SK-N-SH treated with all-trans-retinoic acid at 6 μM for 48 hours (cell line): ENCODE results near the gene AP2B1.

Source experiments
- ATAC-seq: fragments of 200-7000 bp; cut with Tn5 transposase; 3 replicates; pipeline ENCODE4 v1.9.1; 2020; ENCODE audit warnings: mild to moderate bottlenecking, moderate library complexity
- ARNTL ChIP-seq: fragments of 450-650 bp; formaldehyde crosslinking; IDR thresholded peaks from 2 replicates; pipeline ENCODE4 v1.5.0; 2020; ENCODE audit warnings: low read depth, mild to moderate bottlenecking, moderate library complexity, borderline replicate concordance
- BACH2 ChIP-seq: fragments of 250-450 bp; sonication (Bioruptor Pico); IDR thresholded peaks from 2 replicates; pipeline ENCODE4 v1.9.0; 2021; ENCODE audit warnings: mild to moderate bottlenecking, borderline replicate concordance
- CSDC2 ChIP-seq: fragments of 250-450 bp; sonication (Bioruptor Pico); IDR thresholded peaks from 2 replicates; pipeline ENCODE4 v1.5.0; 2020; ENCODE audit warnings: mild to moderate bottlenecking, moderate library complexity
- ESRRG ChIP-seq: fragments of 250-450 bp; sonication (Bioruptor Pico); IDR thresholded peaks from 2 replicates; pipeline ENCODE4 v1.6.1; 2021; ENCODE audit warnings: mild to moderate bottlenecking
- GLIS3 ChIP-seq: fragments of 250-450 bp; sonication (Bioruptor Pico); IDR thresholded peaks from 2 replicates; pipeline ENCODE4 v1.5.0; 2020; ENCODE audit warnings: mild to moderate bottlenecking, moderate library complexity
- ISL1 ChIP-seq: fragments of 250-450 bp; sonication (Bioruptor Pico); IDR thresholded peaks from 2 replicates; pipeline ENCODE4 v2.1.2; 2022; ENCODE audit warnings: mild to moderate bottlenecking, moderate library complexity
- OSR1 ChIP-seq: fragments of 250-450 bp; sonication (Bioruptor Pico); IDR thresholded peaks from 2 replicates; pipeline ENCODE4 v1.8.0; 2022; ENCODE audit warnings: moderate library complexity, mild to moderate bottlenecking, inconsistent platforms
- PPARA ChIP-seq: fragments of 250-450 bp; sonication (Bioruptor Pico); IDR thresholded peaks from 2 replicates; pipeline ENCODE4 v1.5.0; 2020; ENCODE audit warnings: mild to moderate bottlenecking, borderline replicate concordance
- RARB ChIP-seq: fragments of 250-450 bp; sonication (Bioruptor Pico); IDR thresholded peaks from 2 replicates; pipeline ENCODE4 v1.8.0; 2021; ENCODE audit warnings: mild to moderate bottlenecking, moderate library complexity
- SNAI2 ChIP-seq: fragments of 250-450 bp; sonication (Bioruptor Pico); IDR thresholded peaks from 2 replicates; pipeline ENCODE4 v1.5.0; 2020; ENCODE audit warnings: mild to moderate bottlenecking, moderate library complexity
- TCF4 ChIP-seq: fragments of 250-450 bp; sonication (Bioruptor Pico); IDR thresholded peaks from 2 replicates; pipeline ENCODE4 v1.8.0; 2021; ENCODE audit warnings: mild to moderate bottlenecking, moderate library complexity, borderline replicate concordance
- TOX ChIP-seq: fragments of 250-450 bp; sonication (Bioruptor Pico); IDR thresholded peaks from 2 replicates; pipeline ENCODE4 v1.8.0; 2021; ENCODE audit warnings: mild to moderate bottlenecking, moderate library complexity, borderline replicate concordance
- ZC3H10 ChIP-seq: fragments of 250-450 bp; sonication (Bioruptor Pico); IDR thresholded peaks from 2 replicates; pipeline ENCODE4 v1.5.1; 2021; ENCODE audit warnings: mild to moderate bottlenecking, moderate library complexity
- ZFP3 ChIP-seq: fragments of 250-450 bp; sonication (Bioruptor Pico); IDR thresholded peaks from 2 replicates; pipeline ENCODE4 v1.5.0; 2020; ENCODE audit warnings: mild to moderate bottlenecking, moderate library complexity
- ZFP30 ChIP-seq: fragments of 450-650 bp; formaldehyde crosslinking; IDR thresholded peaks from 2 replicates; pipeline ENCODE4 v1.5.0; 2022; ENCODE audit warnings: mild to moderate bottlenecking, moderate library complexity
- ZNF565 ChIP-seq: fragments of 450-650 bp; formaldehyde crosslinking; conservative IDR thresholded peaks from 2 replicates; pipeline ENCODE4 v1.5.0; 2020; ENCODE audit warnings: low read depth, mild to moderate bottlenecking, moderate library complexity
- ZNF70 ChIP-seq: fragments of 450-650 bp; formaldehyde crosslinking; IDR thresholded peaks from 2 replicates; pipeline ENCODE4 v1.5.0; 2020; ENCODE audit warnings: mild to moderate bottlenecking, moderate library complexity
- ZNF8 ChIP-seq: fragments of 450-650 bp; formaldehyde crosslinking; IDR thresholded peaks from 2 replicates; pipeline ENCODE4 v1.5.0; 2020; ENCODE audit warnings: mild to moderate bottlenecking, moderate library complexity
- TF ChIP-seq, protein P1 (sequence below): fragments of 250-450 bp; sonication (Bioruptor Pico); IDR thresholded peaks from 2 replicates; pipeline ENCODE4 v1.8.0; 2021; ENCODE audit warnings: low read depth, mild to moderate bottlenecking, moderate library complexity, borderline replicate concordance
- TF ChIP-seq, protein P2 (sequence below): fragments of 250-450 bp; sonication (Bioruptor Pico); IDR thresholded peaks from 2 replicates; pipeline ENCODE4 v1.5.1; 2021; ENCODE audit warnings: mild to moderate bottlenecking, moderate library complexity
- TF ChIP-seq, protein P3 (sequence below): fragments of 250-450 bp; sonication (Bioruptor Pico); IDR thresholded peaks from 2 replicates; pipeline ENCODE4 v1.5.1; 2020; ENCODE audit warnings: low read depth, mild to moderate bottlenecking, moderate library complexity
- TF ChIP-seq, protein P4 (sequence below): fragments of 250-450 bp; sonication (Bioruptor Pico); IDR thresholded peaks from 2 replicates; pipeline ENCODE4 v1.5.0; 2020; ENCODE audit warnings: mild to moderate bottlenecking, moderate library complexity

AP2B1 gene

DNA sequence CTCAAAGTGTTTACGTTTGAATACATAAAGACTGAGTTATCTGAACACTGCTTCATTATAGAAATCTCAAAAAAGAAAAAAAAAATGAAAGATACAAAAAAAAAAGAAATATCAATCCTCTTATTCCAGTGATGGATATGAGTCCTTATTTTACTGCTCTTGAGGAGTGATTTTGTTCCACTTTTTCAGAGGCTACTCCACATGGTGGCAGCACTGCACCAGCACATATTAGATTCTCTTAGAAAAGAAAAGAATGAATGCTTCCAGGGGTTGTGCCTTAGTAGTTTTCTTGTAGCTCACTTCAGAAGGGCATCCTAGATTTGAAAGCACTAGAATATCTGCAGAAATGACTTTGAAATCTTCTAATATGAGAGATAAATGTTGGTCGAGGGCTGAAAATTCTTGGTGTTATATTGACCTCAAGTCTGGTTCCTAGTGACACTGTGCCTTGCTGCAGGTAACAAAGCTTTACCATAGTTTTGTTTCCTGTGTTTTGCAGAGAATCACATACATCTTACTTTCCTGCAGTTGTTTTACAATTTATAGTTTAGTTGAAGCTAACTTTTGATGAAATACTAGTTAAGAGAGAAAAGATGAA, 25.9 kb downstream of the AP2B1 start:
- no peak for TF ChIP-seq ZNF70
- no peak for TF ChIP-seq ZC3H10 (CRISPR knock-in tag)
- peak; percentile 79 for ATAC-seq

DNA sequence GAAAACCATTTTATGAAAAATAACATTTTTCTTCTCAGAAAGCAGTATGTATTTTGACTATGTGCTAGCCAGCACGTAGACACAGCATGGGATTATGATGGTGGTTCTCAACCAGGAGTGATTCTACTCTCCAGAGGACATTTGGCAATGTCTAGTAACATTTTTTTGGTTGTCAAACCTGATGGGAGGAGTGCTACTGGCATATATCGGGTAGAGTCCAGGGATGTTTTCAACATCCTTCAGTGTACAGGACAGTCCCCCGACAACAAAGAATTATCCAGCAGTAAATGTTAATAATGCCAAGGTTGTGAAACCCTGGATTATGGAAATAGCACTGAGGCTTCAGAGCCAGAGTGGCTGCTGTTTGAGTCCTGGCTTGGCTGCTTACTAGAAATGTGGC, 27.7 kb downstream of the AP2B1 start:
- TF ChIP-seq PPARA (no peak), ZC3H10 (CRISPR knock-in tag) (no peak), TCF4 (CRISPR knock-in tag) (no peak), ZNF8 (CRISPR knock-in tag) (no peak), RARB (CRISPR knock-in tag) (no peak), ESRRG (CRISPR knock-in tag) (no peak), ISL1 (no peak), ZFP3 (no peak), ARNTL (CRISPR knock-in tag) (no peak)
- TF ChIP-seq, protein P1, sequence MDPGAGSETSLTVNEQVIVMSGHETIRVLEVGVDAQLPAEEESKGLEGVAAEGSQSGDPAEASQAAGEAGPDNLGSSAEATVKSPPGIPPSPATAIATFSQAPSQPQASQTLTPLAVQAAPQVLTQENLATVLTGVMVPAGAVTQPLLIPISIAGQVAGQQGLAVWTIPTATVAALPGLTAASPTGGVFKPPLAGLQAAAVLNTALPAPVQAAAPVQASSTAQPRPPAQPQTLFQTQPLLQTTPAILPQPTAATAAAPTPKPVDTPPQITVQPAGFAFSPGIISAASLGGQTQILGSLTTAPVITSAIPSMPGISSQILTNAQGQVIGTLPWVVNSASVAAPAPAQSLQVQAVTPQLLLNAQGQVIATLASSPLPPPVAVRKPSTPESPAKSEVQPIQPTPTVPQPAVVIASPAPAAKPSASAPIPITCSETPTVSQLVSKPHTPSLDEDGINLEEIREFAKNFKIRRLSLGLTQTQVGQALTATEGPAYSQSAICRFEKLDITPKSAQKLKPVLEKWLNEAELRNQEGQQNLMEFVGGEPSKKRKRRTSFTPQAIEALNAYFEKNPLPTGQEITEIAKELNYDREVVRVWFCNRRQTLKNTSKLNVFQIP, result no peak
- TF ChIP-seq, protein P2, sequence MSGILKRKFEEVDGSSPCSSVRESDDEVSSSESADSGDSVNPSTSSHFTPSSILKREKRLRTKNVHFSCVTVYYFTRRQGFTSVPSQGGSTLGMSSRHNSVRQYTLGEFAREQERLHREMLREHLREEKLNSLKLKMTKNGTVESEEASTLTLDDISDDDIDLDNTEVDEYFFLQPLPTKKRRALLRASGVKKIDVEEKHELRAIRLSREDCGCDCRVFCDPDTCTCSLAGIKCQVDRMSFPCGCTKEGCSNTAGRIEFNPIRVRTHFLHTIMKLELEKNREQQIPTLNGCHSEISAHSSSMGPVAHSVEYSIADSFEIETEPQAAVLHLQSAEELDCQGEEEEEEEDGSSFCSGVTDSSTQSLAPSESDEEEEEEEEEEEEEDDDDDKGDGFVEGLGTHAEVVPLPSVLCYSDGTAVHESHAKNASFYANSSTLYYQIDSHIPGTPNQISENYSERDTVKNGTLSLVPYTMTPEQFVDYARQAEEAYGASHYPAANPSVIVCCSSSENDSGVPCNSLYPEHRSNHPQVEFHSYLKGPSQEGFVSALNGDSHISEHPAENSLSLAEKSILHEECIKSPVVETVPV, result no peak
- TF ChIP-seq, protein P3, sequence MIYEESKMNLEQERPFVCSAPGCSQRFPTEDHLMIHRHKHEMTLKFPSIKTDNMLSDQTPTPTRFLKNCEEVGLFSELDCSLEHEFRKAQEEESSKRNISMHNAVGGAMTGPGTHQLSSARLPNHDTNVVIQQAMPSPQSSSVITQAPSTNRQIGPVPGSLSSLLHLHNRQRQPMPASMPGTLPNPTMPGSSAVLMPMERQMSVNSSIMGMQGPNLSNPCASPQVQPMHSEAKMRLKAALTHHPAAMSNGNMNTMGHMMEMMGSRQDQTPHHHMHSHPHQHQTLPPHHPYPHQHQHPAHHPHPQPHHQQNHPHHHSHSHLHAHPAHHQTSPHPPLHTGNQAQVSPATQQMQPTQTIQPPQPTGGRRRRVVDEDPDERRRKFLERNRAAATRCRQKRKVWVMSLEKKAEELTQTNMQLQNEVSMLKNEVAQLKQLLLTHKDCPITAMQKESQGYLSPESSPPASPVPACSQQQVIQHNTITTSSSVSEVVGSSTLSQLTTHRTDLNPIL (CRISPR knock-in tag), result no peak
- ATAC-seq, result no peak

DNA sequence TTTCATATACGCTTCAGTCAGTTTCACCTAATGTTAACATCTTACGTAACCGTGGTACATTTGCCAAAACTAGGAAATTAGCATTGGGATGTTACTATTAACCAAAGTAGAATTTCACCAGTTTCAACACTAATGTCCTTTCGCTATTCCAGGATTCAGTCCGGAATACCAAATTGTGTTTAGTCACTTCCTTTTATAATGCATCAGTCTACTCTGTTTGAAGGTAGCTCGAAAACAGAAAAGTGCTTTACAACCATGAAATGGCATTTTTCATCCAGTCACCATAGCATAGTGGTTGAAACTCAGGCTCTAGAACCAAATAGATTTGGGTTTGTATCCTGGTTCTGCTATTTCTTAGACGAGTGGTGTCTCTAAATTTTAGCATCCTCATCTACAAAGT, 29.4 kb downstream of the AP2B1 start:
- ATAC-seq, result no peak
- no peak for TF ChIP-seq GLIS3
- no peak for TF ChIP-seq RARB (CRISPR knock-in tag)
- TF ChIP-seq ESRRG (CRISPR knock-in tag), result no peak
- TF ChIP-seq BACH2 (CRISPR knock-in tag), result no peak
- no peak for TF ChIP-seq OSR1
- TF ChIP-seq CSDC2, result no peak
- TF ChIP-seq ZNF565 (CRISPR knock-in tag), result no peak
- no peak for TF ChIP-seq ARNTL (CRISPR knock-in tag)
- TF ChIP-seq ZNF8 (CRISPR knock-in tag), result no peak
- no peak for TF ChIP-seq SNAI2
- no peak for TF ChIP-seq TOX (CRISPR knock-in tag)
- no peak for TF ChIP-seq ZNF70
- TF ChIP-seq, protein P1, result no peak
- TF ChIP-seq, protein P3 (CRISPR knock-in tag), result no peak
- TF ChIP-seq, all 23 proteins: peak for 0

DNA sequence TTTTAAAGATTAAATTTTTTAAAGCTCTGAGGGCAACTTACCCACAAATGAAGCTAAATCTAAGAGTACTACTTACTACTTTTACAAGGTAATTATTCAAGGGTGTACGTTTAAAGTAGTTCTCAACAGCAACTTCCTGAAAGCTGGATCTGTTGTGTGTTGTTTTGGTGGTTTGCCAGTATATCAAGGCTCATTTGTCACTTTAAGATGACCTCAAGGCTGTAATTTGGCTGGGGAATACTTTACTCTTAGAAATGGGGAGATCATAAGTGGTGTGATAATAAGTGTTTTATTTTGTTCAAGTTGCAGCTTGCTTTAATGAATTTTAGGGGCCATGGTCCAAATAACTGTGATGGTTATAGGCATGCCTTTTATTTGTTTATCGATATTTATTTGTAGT, 30.4 kb downstream of the AP2B1 start:
- ATAC-seq, result no peak
- TF ChIP-seq, protein P2, result no peak
- TF ChIP-seq, protein P4, sequence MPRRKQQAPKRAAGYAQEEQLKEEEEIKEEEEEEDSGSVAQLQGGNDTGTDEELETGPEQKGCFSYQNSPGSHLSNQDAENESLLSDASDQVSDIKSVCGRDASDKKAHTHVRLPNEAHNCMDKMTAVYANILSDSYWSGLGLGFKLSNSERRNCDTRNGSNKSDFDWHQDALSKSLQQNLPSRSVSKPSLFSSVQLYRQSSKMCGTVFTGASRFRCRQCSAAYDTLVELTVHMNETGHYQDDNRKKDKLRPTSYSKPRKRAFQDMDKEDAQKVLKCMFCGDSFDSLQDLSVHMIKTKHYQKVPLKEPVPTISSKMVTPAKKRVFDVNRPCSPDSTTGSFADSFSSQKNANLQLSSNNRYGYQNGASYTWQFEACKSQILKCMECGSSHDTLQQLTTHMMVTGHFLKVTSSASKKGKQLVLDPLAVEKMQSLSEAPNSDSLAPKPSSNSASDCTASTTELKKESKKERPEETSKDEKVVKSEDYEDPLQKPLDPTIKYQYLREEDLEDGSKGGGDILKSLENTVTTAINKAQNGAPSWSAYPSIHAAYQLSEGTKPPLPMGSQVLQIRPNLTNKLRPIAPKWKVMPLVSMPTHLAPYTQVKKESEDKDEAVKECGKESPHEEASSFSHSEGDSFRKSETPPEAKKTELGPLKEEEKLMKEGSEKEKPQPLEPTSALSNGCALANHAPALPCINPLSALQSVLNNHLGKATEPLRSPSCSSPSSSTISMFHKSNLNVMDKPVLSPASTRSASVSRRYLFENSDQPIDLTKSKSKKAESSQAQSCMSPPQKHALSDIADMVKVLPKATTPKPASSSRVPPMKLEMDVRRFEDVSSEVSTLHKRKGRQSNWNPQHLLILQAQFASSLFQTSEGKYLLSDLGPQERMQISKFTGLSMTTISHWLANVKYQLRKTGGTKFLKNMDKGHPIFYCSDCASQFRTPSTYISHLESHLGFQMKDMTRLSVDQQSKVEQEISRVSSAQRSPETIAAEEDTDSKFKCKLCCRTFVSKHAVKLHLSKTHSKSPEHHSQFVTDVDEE (CRISPR knock-in tag), result no peak
- TF ChIP-seq, protein P1, result no peak
- TF ChIP-seq ZNF70 (no peak), ESRRG (CRISPR knock-in tag) (no peak), ZFP30 (no peak)
- TF ChIP-seq, all 23 proteins: peak for 0
